H1 (cell line): ENCODE results near the gene CIRBP. TPM values are rescaled to one million over a fixed set of nuclear protein-coding genes. Genes with fewer than 3 reads are reported as not detected.

ENCODE experiments used
- CTCF ChIA-PET: fragments of 300-600 bp; sonication (Branson Sonifier 250); formaldehyde crosslinking; loops from one replicate; lab custom pipeline; 2021; ENCODE audit not compliant: partially characterized antibody; lab: Charles Lee
- POLR2A ChIA-PET: fragments of 300-600 bp; sonication (Branson Sonifier 250); formaldehyde crosslinking; loops from one replicate; lab custom pipeline; 2021; ENCODE audit warnings: inconsistent platforms; ENCODE audit not compliant: partially characterized antibody; lab: Charles Lee
- DNase-seq, 2 experiments: peaks; one replicate each; pipeline versions ENCODE4 v3.0.0 to v3.0.0-alpha.2; 2010 to 2022; ENCODE audit warnings: low spot score in 2 of 2, low read depth in 1 of 2, mixed read lengths in 1 of 2
- FAIRE-seq: peaks from 2 replicates; lab custom pipeline; 2011; peaks lifted over from hg19 to GRCh38; lab: Jason Lieb, UNC
- H2AFZ ChIP-seq: 2 replicates; pipeline ENCODE4 v1.8.1; 2012; ENCODE audit warnings: low read length, inconsistent platforms
- H2AK5ac ChIP-seq: 2 replicates; pipeline ENCODE4 v1.6.1; 2013; ENCODE audit warnings: low read depth, low read length
- H2BK120ac ChIP-seq: replicated peaks from 2 replicates; pipeline ENCODE3; 2013; ENCODE audit warnings: low read depth, low read length, inconsistent platforms
- H2BK12ac ChIP-seq: 2 replicates; pipeline ENCODE4 v1.6.1; 2013; ENCODE audit warnings: low read depth, low read length
- H2BK15ac ChIP-seq: 2 replicates; pipeline ENCODE4 v1.6.1; 2013; ENCODE audit warnings: low read length
- H2BK20ac ChIP-seq: 2 replicates; pipeline ENCODE4 v1.6.1; 2013; ENCODE audit warnings: low read length
- H2BK5ac ChIP-seq: 2 replicates; pipeline ENCODE4 v1.6.1; 2013; ENCODE audit warnings: low read depth, low read length
- H3K14ac ChIP-seq: 2 replicates; pipeline ENCODE4 v1.6.1; 2013; ENCODE audit warnings: inconsistent platforms; ENCODE audit not compliant: insufficient read length
- H3K18ac ChIP-seq: 2 replicates; pipeline ENCODE4 v1.6.1; 2013; ENCODE audit warnings: low read length; ENCODE audit errors: extremely low read depth
- H3K23ac ChIP-seq: 2 replicates; pipeline ENCODE4 v1.6.1; 2013; ENCODE audit warnings: inconsistent platforms; ENCODE audit not compliant: insufficient read length
- H3K23me2 ChIP-seq: 2 replicates; pipeline ENCODE4 v1.6.1; 2013; ENCODE audit warnings: low read depth, low read length
- H3K27ac ChIP-seq: 2 replicates; pipeline ENCODE4 v1.6.1; 2011; ENCODE audit warnings: low read depth, low read length, inconsistent platforms
- H3K27me3 ChIP-seq, 4 experiments: replicated peaks in 1 of 4; 1 replicate in 1 of 4; 2 replicates in 3 of 4; pipeline versions ENCODE4 v1.6.1 to v1.8.1; 2011 to 2013; ENCODE audit warnings: low read length in 3 of 4, mild to moderate bottlenecking in 3 of 4, inconsistent platforms in 2 of 4, mixed read lengths in 2 of 4, moderate library complexity in 1 of 4; ENCODE audit not compliant: control insufficient read depth in 3 of 4, insufficient read depth in 3 of 4; ENCODE audit errors: extremely low read depth in 1 of 4
- H3K36me3 ChIP-seq, 4 experiments: 2 replicates each; pipeline versions ENCODE4 v1.6.1 to v1.8.1; 2011 to 2013; ENCODE audit warnings: mild to moderate bottlenecking in 4 of 4, low read length in 3 of 4, moderate library complexity in 2 of 4, control low read depth in 1 of 4, inconsistent platforms in 1 of 4; ENCODE audit not compliant: insufficient read depth in 4 of 4, control insufficient read depth in 2 of 4
- H3K4ac ChIP-seq: replicated peaks from 2 replicates; pipeline ENCODE3; 2013; ENCODE audit warnings: low read length, low read depth, mixed read lengths, inconsistent platforms; ENCODE audit not compliant: insufficient read length
- H3K4me1 ChIP-seq, 4 experiments: replicated peaks in 1 of 4; 1 replicate in 1 of 4; 2 replicates in 3 of 4; pipeline versions ENCODE4 v1.6.1 to v1.8.1; 2011 to 2013; ENCODE audit warnings: low read length in 3 of 4, inconsistent platforms in 2 of 4, mixed read lengths in 1 of 4; ENCODE audit not compliant: insufficient read depth in 4 of 4, control insufficient read depth in 3 of 4
- H3K4me2 ChIP-seq, 2 experiments: 2 replicates each; pipeline versions ENCODE4 v1.6.1 to v1.8.1; 2011 to 2013; ENCODE audit warnings: low read depth in 2 of 2, low read length in 2 of 2, control low read depth in 1 of 2, inconsistent platforms in 1 of 2, mild to moderate bottlenecking in 1 of 2; ENCODE audit not compliant: insufficient read depth in 1 of 2
- H3K4me3 ChIP-seq, 4 experiments: fragments of 200-600, 300-600 bp in 1 of 4; sonication (generic), shearing (Covaris generic), sonication (Bioruptor Twin) in 1 of 4; 2 replicates each; pipeline versions ENCODE4 v1.5.1 to v1.8.1; 2011 to 2016; ENCODE audit warnings: low read length in 4 of 4, low read depth in 3 of 4, control low read depth in 2 of 4, inconsistent platforms in 2 of 4, mild to moderate bottlenecking in 2 of 4, mixed read lengths in 1 of 4, moderate library complexity in 1 of 4; ENCODE audit not compliant: insufficient read depth in 2 of 4; ENCODE audit errors: extremely low read depth in 1 of 4
- H3K56ac ChIP-seq: replicated peaks from 2 replicates; pipeline ENCODE3; 2013; ENCODE audit warnings: low read depth, mild to moderate bottlenecking, mixed read lengths, low read length, inconsistent platforms; ENCODE audit not compliant: insufficient read length
- H3K79me1 ChIP-seq: 2 replicates; pipeline ENCODE4 v1.6.1; 2013; ENCODE audit warnings: low read depth, low read length, control low read depth
- H3K79me2 ChIP-seq, 2 experiments: 2 replicates each; pipeline versions ENCODE4 v1.6.1 to v1.8.1; 2012 to 2013; ENCODE audit warnings: low read length in 2 of 2, mild to moderate bottlenecking in 2 of 2, inconsistent platforms in 1 of 2; ENCODE audit not compliant: insufficient read depth in 2 of 2, control insufficient read depth in 1 of 2
- H3K9ac ChIP-seq, 4 experiments: replicated peaks in 1 of 4; 1 replicate in 1 of 4; 2 replicates in 3 of 4; pipeline versions ENCODE4 v1.6.1 to v1.8.1; 2011 to 2013; ENCODE audit warnings: low read depth in 3 of 4, low read length in 3 of 4, control low read depth in 2 of 4, mild to moderate bottlenecking in 2 of 4, moderate library complexity in 2 of 4, inconsistent platforms in 1 of 4; ENCODE audit errors: extremely low read depth in 1 of 4
- H3K9me3 ChIP-seq, 2 experiments: 2 replicates each; pipeline versions ENCODE4 v1.6.1 to v1.8.1; 2012 to 2013; ENCODE audit warnings: mild to moderate bottlenecking in 2 of 2, moderate library complexity in 2 of 2, control low read depth in 1 of 2, inconsistent platforms in 1 of 2, low read depth in 1 of 2, low read length in 1 of 2, mixed read lengths in 1 of 2; ENCODE audit not compliant: insufficient read depth in 2 of 2
- H4K20me1 ChIP-seq, 2 experiments: replicated peaks in 1 of 2; 2 replicates each; pipeline versions ENCODE3 to v1.8.1; 2011 to 2013; ENCODE audit warnings: inconsistent platforms in 2 of 2, low read length in 2 of 2, mild to moderate bottlenecking in 1 of 2; ENCODE audit not compliant: insufficient read depth in 2 of 2, control insufficient read depth in 1 of 2
- H4K5ac ChIP-seq: 2 replicates; pipeline ENCODE4 v1.6.1; 2013; ENCODE audit warnings: low read length, low read depth, mixed read lengths, inconsistent platforms; ENCODE audit not compliant: insufficient read length
- H4K8ac ChIP-seq: 2 replicates; pipeline ENCODE4 v1.8.0; 2013; ENCODE audit warnings: mild to moderate bottlenecking, moderate library complexity, low read length, inconsistent platforms; ENCODE audit not compliant: insufficient read depth; ENCODE audit errors: extremely low read depth
- H4K91ac ChIP-seq: replicated peaks from 2 replicates; pipeline ENCODE3; 2013; ENCODE audit warnings: low read length, mixed read lengths, inconsistent platforms; ENCODE audit not compliant: insufficient read length
- BACH1 ChIP-seq: IDR thresholded peaks from 2 replicates; pipeline ENCODE4 v1.6.1; 2012; ENCODE audit warnings: low read length, improper control_type of control experiment
- BRCA1 ChIP-seq: IDR thresholded peaks from 2 replicates; pipeline ENCODE4 v1.6.1; 2012; ENCODE audit warnings: low read depth, low read length, improper control_type of control experiment
- CBX8 ChIP-seq: fragments of 300-800, 300-1000 bp; sonication (generic); IDR thresholded peaks from 2 replicates; pipeline ENCODE4 v1.7.1; 2016; ENCODE audit warnings: low read depth, low read length, borderline replicate concordance
- CEBPB ChIP-seq: IDR thresholded peaks from 2 replicates; pipeline ENCODE4 v1.6.1; 2012; ENCODE audit warnings: low read depth, low read length
- CHD2 ChIP-seq: IDR thresholded peaks from 2 replicates; pipeline ENCODE4 v1.6.1; 2012; ENCODE audit warnings: low read length, improper control_type of control experiment
- CREB1 ChIP-seq: IDR thresholded peaks from 2 replicates; pipeline ENCODE4 v1.6.1; 2012; ENCODE audit warnings: inconsistent platforms
- KDM4A ChIP-seq: IDR thresholded peaks from one replicate; pipeline ENCODE4 v1.7.1; 2012; ENCODE audit warnings: low read depth, mild to moderate bottlenecking, moderate library complexity, low read length, inconsistent platforms; ENCODE audit not compliant: severe bottlenecking
- PHF8 ChIP-seq: fragments of 200-600 bp; sonication (generic); conservative IDR thresholded peaks from 2 replicates; pipeline ENCODE4 v1.7.1; 2012; ENCODE audit warnings: low read depth, mild to moderate bottlenecking, inconsistent platforms, low read length, moderate library complexity
- POLR2A ChIP-seq, 2 experiments: IDR thresholded peaks; 1 replicate in 1 of 2; 2 replicates in 1 of 2; pipeline ENCODE4 v1.6.1; 2011; ENCODE audit warnings: low read depth in 2 of 2, low read length in 2 of 2, mild to moderate bottlenecking in 2 of 2; ENCODE audit errors: control extremely low read depth in 1 of 2
- RFX5 ChIP-seq: IDR thresholded peaks from 2 replicates; pipeline ENCODE4 v1.6.1; 2011; ENCODE audit warnings: low read depth, low read length, improper control_type of control experiment, borderline replicate concordance
- SP4 ChIP-seq: IDR thresholded peaks from 2 replicates; pipeline ENCODE4 v1.6.1; 2012; ENCODE audit warnings: low read length, inconsistent platforms
- SRF ChIP-seq: IDR thresholded peaks from 2 replicates; pipeline ENCODE4 v1.6.1; 2011; ENCODE audit warnings: mild to moderate bottlenecking, low read depth, low read length, moderate library complexity
- TEAD4 ChIP-seq: IDR thresholded peaks from 2 replicates; pipeline ENCODE4 v1.6.1; 2012; ENCODE audit warnings: low read depth, low read length, inconsistent platforms, mixed read lengths
- whole genome bisulfite sequencing, 2 experiments: shearing (Covaris generic) in 1 of 2; methylation state at CpG; one replicate each; pipeline versions ENCODE4 v1.1.6 to v1.1.7; 2013 to 2015; ENCODE audit warnings: low lambda C conversion rate in 2 of 2, mixed read lengths in 2 of 2, inconsistent platforms in 1 of 2, low coverage in 1 of 2, missing lambda C conversion rate in 1 of 2; ENCODE audit not compliant: insufficient replicate concordance in 2 of 2, insufficient coverage in 1 of 2, insufficient read length in 1 of 2; ENCODE audit errors: extremely low coverage in 1 of 2, missing lambda C conversion rate in 1 of 2; 5-methylcytosine and 5-hydroxymethylcytosine counted together
- polyA plus RNA-seq, 7 experiments: library from polyadenylated mRNA; depleted of rRNA in 3 of 7; stranded (reverse) in 5 of 7; unstranded in 2 of 7; fragments of >200 nt in 5 of 7; fragments of 200-250 nt in 2 of 7; gene quantifications; 1 replicate in 5 of 7; 2 replicates in 1 of 7; 4 replicates in 1 of 7; pipeline versions ENCODE4 v1.2.1 to v1.2.3, GENCODE V29; 2011 to 2013; ENCODE audit warnings: missing spikeins in 2 of 7, mixed read lengths in 2 of 7
- total RNA-seq: library from RNA; stranded (reverse); fragmentation: NEBNext Ultra II Directional; extraction: Animal tissue kit (Norgen Biotek cat#: 25700); gene quantifications from 2 replicates; pipeline ENCODE4 v1.2.1, GENCODE V29; 2021
- TF ChIP-seq, protein P1 (sequence below): IDR thresholded peaks from 2 replicates; pipeline ENCODE4 v1.6.1; 2011; ENCODE audit warnings: low read depth, mild to moderate bottlenecking, low read length; ENCODE audit not compliant: insufficient read depth

CIRBP gene
- total and polyA plus RNA-seq, 2 of the 8 experiments (the other 6 are each of a cell fraction or from before 2014, with no cell fraction given) = 175 to 199 TPM

DNA sequence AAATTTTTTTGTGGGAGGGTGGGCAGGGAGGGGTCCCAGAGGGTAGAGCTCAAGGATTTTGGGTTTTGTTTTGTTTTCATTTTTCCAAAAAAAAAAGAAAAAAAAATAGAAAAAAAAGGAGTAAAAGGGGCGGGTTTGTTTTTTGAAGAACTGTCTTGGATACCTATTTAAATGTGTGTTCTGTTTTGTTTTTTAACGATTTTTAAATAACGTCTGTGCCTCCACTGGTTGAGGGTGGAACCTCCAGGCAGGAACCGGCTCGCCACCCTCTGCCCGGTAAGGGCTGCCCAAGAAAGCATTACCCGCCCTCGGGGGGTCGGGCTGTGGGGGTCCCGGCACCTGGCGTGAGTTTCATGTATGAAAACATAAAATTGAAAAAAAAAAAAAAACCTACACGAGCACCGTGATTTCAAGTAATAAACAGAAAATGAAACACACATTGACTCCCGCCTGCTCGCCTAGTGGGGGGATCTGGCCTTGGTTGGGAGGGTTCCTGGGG is 10.4 kb upstream of the CIRBP start:
- H3K56ac ChIP-seq = no peak overlapping the region
- H2BK5ac ChIP-seq = no peak overlapping the region
- no peak overlapping the region for H4K5ac ChIP-seq
- H2BK15ac ChIP-seq = no peak overlapping the region
- H2AK5ac ChIP-seq = no peak overlapping the region
- no peak overlapping the region for H2BK20ac ChIP-seq
- H2BK12ac ChIP-seq = no peak overlapping the region
- H3K4ac ChIP-seq = no peak overlapping the region
- H3K23me2 ChIP-seq = peaks cover 18% of the 10 kb centered on the region; the same call in 1 of the 2 replicates
- no peak overlapping the region for H3K18ac ChIP-seq
- peaks cover 23 to 47% (median 29%) of the 10 kb centered on the region in 4 experiments for H3K36me3 ChIP-seq
- no peak overlapping the region for H3K14ac ChIP-seq
- H2AFZ ChIP-seq = no peak overlapping the region
- H3K9ac ChIP-seq = no peak overlapping the region
- CTCF ChIA-PET = interaction anchor here (0.6 to 15.9 kb wide), 3 partner anchors 9 to 584 kb away, joined by 3 to 212 read pairs (median 4); partner anchors contain the start of gene ATP5F1D
- DNase-seq = no peak
- peaks cover 17 to 26% of the 10 kb centered on the region in 2 experiments for H4K20me1 ChIP-seq
- POLR2A ChIA-PET = interaction anchor here (1.0 to 19.4 kb wide), 6 partner anchors 4 to 232 kb away, joined by 3 to 456 read pairs (median 343); partner anchors contain the start of genes ATP5F1D, CBARP, CIRBP and CNN2
- H3K4me3 ChIP-seq = no peak overlapping the region; a peak in 1 of 8 replicates
- H4K91ac ChIP-seq = no peak overlapping the region
- no peak overlapping the region for H3K23ac ChIP-seq
- H3K27me3 ChIP-seq = no peaks in the 10 kb centered on the region; a peak in 1 of 7 replicates
- H3K9me3 ChIP-seq = no peaks in the 10 kb centered on the region
- no peak overlapping the region for H3K27ac ChIP-seq
- H4K8ac ChIP-seq = no peak overlapping the region
- H3K79me1 ChIP-seq = peaks cover 12% of the 10 kb centered on the region; the same call in 1 of the 2 replicates
- peaks cover 0 to 43% (median 29%) of the 10 kb centered on the region in 4 experiments; a peak in 6 of 7 replicates for H3K4me1 ChIP-seq
- H3K4me2 ChIP-seq = peak overlapping the region; percentile 83 to 94
- H3K79me2 ChIP-seq = peaks cover 0 to 18% of the 10 kb centered on the region in 2 experiments; a peak in 2 of 4 replicates
- H2BK120ac ChIP-seq = no peak overlapping the region
- no peak for FAIRE-seq
- 77% methylated on average over 15 of the region's 15 CpGs; no CpG with 5 or more reads in 1 of the 2 experiments for WGBS, 2 experiments
- TF ChIP-seq BRCA1 (no peak), POLR2A (IDR thresholded peaks at IDR 0.05; ENCODE audit: control extremely low read depth in 1 of 2, low read depth in 2 of 2, low read length in 2 of 2) (no peak), CEBPB (no peak), CREB1 (no peak), KDM4A (no peak), CBX8 (no peak), SP4 (no peak), CHD2 (no peak), RFX5 (no peak), PHF8 (no peak), TEAD4 (no peak), BACH1 (no peak), SRF (no peak)
- TF ChIP-seq, protein P1, sequence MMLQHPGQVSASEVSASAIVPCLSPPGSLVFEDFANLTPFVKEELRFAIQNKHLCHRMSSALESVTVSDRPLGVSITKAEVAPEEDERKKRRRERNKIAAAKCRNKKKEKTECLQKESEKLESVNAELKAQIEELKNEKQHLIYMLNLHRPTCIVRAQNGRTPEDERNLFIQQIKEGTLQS = no peak
